ENCODE measurements around the gene SGK1. TPM values are rescaled to one million over a fixed set of nuclear protein-coding genes. Genes with fewer than 3 reads are reported as not detected.

Gene SGK1
- total and polyA plus RNA-seq, 7 donors, result 17.2 to 352 (median 35.2) TPM

DNA sequence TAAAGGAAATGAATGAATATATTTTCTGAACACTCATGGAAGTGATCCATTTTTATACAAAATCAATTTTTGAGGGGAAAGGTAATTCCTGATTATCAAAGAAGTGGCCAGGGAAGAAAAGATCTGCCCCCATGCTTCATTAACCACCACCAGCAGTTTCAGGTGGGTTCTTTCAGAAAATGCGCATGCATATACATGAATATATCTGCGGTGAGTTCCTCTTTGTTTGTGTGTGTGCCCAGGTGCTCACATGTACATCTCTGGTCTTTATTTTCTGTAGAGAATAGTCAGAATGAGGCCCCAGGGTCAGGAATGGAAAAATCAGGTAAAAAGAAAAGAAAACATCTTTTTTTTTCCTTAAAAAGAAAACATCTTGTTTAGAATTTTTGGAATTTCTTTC is 88.4 kb downstream of the SGK1 start:
- DNase-seq, result no peak
- no peak overlapping the region for H3K27ac ChIP-seq
- no peaks in the 10 kb centered on the region for H3K36me3 ChIP-seq
- WGBS, 2 donors, result 84 to 94% methylated on average over 2 of the region's 2 CpGs
- TF ChIP-seq, protein P1, sequence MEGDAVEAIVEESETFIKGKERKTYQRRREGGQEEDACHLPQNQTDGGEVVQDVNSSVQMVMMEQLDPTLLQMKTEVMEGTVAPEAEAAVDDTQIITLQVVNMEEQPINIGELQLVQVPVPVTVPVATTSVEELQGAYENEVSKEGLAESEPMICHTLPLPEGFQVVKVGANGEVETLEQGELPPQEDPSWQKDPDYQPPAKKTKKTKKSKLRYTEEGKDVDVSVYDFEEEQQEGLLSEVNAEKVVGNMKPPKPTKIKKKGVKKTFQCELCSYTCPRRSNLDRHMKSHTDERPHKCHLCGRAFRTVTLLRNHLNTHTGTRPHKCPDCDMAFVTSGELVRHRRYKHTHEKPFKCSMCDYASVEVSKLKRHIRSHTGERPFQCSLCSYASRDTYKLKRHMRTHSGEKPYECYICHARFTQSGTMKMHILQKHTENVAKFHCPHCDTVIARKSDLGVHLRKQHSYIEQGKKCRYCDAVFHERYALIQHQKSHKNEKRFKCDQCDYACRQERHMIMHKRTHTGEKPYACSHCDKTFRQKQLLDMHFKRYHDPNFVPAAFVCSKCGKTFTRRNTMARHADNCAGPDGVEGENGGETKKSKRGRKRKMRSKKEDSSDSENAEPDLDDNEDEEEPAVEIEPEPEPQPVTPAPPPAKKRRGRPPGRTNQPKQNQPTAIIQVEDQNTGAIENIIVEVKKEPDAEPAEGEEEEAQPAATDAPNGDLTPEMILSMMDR (IDR thresholded peaks at IDR 0.05), result no peak
- TF ChIP-seq EP300 (IDR thresholded peaks at IDR 0.05), result no peak
- TF ChIP-seq POLR2AphosphoS5 (IDR thresholded peaks at IDR 0.05), result no peak
- no peak for TF ChIP-seq POLR2A (IDR thresholded peaks at IDR 0.05)
- no peaks in the 10 kb centered on the region for H3K9me3 ChIP-seq
- intact Hi-C loops (cut with DNase I), result no loop called here
- H3K4me3 ChIP-seq, result no peak overlapping the region
- H3K4me1 ChIP-seq, result no peaks in the 10 kb centered on the region
- no peaks in the 10 kb centered on the region for H3K27me3 ChIP-seq

DNA sequence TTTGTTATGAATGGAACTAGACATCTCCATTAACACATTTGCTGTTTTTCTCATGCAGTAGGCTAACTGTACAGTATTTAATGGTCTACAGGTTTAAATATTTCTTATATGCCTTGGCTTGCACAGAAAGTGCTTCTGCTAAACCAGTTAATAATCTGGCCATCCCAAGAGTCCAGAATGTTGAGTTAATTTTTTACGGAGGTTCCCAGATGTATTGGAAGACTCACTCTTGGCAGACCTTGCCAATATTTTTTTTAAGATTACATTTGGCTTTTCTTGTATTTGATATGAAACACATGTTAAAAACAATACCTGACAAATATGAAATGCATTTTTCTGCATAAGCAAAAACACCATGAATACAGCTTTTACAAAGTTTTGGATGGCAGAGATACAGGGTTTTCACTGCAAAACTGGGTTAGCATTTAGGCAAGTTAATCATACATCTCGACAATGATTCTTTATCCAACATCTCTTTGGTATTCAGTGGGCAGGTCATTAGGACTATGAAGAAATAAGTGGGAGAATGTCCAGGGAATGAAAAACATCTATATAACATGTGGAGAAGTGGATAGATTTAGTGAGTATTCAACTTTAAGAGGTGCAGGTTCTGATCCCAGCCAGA is 94.0 kb downstream of the SGK1 start:
- DNase-seq, result no peak
- Histone ChIP-seq H3K36me3 (no peaks in the 10 kb centered on the region), H3K4me3 (no peak overlapping the region), H3K27ac (no peak overlapping the region), H3K9me3 (no peaks in the 10 kb centered on the region), H3K27me3 (no peaks in the 10 kb centered on the region), H3K4me1 (no peaks in the 10 kb centered on the region)
- intact Hi-C loops (cut with DNase I), result no loop called here
- WGBS, 2 donors, result 86% methylated on average over 2 of the region's 2 CpGs
- no peak for TF ChIP-seq EP300 (IDR thresholded peaks at IDR 0.05)
- no peak for TF ChIP-seq POLR2AphosphoS5 (IDR thresholded peaks at IDR 0.05)
- TF ChIP-seq POLR2A (IDR thresholded peaks at IDR 0.05), result no peak
- TF ChIP-seq, protein P1 (IDR thresholded peaks at IDR 0.05), result no peak

DNA sequence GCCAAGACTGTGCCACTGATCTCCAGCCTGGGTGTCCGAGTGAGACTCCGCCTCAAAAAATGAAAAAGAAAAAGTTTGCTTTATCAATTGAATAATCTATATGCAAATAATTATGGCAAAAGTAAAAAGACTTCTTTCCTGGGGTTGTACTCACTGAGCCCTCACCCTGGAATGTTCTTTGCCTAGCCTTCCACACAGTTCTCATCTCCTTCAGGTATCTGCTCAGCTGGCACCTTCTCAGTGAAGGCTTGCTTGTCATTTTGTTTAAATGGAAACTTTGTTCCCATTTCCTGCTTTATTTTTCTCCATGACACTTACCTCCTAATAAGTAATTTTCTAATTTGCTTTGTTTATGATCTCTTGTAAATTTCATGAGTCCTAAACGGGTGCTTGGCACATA is 96.7 kb downstream of the SGK1 start:
- intact Hi-C loops (cut with DNase I), result no loop called here
- WGBS, 2 donors, result 66 to 81% methylated on average over 3 of the region's 3 CpGs
- H3K4me1 ChIP-seq, result no peaks in the 10 kb centered on the region
- no peak overlapping the region for H3K4me3 ChIP-seq
- no peak for DNase-seq
- TF ChIP-seq EP300 (IDR thresholded peaks at IDR 0.05) (no peak), POLR2AphosphoS5 (IDR thresholded peaks at IDR 0.05) (no peak), POLR2A (IDR thresholded peaks at IDR 0.05) (no peak)
- TF ChIP-seq, protein P1 (IDR thresholded peaks at IDR 0.05), result no peak
- no peaks in the 10 kb centered on the region for H3K36me3 ChIP-seq
- no peaks in the 10 kb centered on the region for H3K9me3 ChIP-seq
- no peaks in the 10 kb centered on the region for H3K27me3 ChIP-seq
- no peak overlapping the region for H3K27ac ChIP-seq

DNA sequence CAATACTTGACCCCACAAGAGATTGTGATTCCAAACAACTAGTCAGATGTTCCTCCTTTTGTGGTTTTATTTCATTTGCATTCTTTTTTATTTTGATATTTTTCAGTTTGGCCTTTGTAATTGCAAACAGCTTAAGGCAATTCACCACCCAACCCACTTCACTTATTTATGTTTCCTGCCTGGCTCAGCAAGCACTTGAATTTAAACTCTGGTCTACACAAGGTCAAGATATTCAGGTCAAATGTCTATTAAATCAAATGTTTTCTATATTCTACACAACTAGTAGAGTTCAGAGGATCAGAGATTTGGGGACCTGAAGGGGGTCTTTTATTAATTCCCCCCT is 100.1 kb downstream of the SGK1 start:
- Histone ChIP-seq H3K27me3 (no peaks in the 10 kb centered on the region), H3K36me3 (no peaks in the 10 kb centered on the region), H3K27ac (no peak overlapping the region), H3K9me3 (no peaks in the 10 kb centered on the region), H3K4me3 (no peak overlapping the region), H3K4me1 (no peaks in the 10 kb centered on the region)
- no peak for DNase-seq
- intact Hi-C loops (cut with DNase I), result no loop called here
- TF ChIP-seq POLR2A (IDR thresholded peaks at IDR 0.05) (no peak), POLR2AphosphoS5 (IDR thresholded peaks at IDR 0.05) (no peak), EP300 (IDR thresholded peaks at IDR 0.05) (no peak)
- TF ChIP-seq, protein P1 (IDR thresholded peaks at IDR 0.05), result no peak

Data from sigmoid colon (tissue), 7 donors.